HG03342 (cell line): ENCODE measurements around the gene FXR1.
"Not testable (repeated sequence)": the region's sequence is repeated elsewhere in the genome, so short reads cannot be mapped to it uniquely, and the experiment has no call there.

Source experiments
- ATAC-seq: cut with Tn5 transposase; IDR thresholded peaks from one replicate; pipeline ENCODE4 v1.9.1; 2021; ENCODE audit warnings: mild to moderate bottlenecking, moderate library complexity; ENCODE audit not compliant: unreplicated experiment

FXR1 gene

GRCh38 chr3:181003469-181003868 lies 91.0 kb downstream of the FXR1 start:
- not testable (repeated sequence) for ATAC-seq

DNA sequence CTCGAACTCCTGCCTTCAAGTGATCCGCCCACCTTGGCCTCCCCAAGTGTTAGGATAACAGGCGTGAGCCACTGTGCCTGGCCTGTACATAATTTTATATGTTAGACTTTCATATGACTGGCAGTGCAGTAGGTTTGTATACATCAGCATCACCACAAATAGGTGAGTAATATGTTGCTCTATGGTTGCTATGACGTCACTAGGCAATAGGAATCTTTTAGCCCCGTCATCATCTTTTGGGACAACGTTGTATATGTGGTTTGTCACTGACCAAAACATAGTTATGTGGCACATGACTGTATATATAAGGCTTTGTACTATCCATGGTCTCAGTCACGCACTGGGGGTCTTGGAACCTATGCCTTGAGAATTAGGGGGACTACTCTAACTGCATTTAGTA lies 94.1 kb downstream of the FXR1 start:
- no peak for ATAC-seq

- no peak for ATAC-seq
Measured at GRCh38 chr3:181007262-181007661, 94.8 kb downstream of the FXR1 start.

DNA sequence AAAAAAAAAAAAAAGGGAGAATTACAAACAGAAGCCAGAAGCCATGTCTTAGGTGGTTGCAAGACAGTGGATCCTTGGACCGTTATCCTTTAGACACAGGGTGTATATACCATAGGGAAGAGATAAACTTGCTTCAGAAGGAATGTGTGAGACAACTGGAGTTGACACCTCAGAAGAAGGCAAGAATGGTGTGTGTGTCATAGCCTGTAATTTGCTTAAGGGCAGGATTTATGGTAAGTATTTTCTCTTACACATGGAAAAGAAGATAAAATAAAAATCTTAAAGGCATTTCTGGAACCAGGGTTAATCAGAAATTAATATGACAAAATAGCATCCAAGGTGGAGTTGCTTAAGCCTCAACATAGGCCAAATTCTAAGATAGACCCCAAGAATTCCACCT lies 96.3 kb downstream of the FXR1 start:
- ATAC-seq = no peak

DNA sequence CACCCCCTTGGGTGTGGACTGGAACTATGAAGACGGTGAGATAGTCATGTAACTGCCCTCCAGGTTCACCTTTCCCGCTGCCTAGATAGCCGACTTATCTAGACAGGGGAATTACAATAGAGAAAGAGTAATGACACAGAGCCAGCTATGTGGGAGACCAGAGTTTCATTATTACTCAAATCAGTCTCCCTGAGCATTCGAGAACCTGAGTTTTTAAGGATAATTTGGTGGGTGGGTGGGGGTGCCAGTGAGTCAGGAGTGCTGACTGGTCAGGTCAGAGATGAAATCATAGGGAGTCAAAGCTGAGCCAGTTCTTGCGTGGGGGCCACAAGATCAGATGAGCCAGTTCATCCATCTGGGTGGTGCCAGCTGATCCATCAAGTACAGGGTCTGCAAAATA lies 96.8 kb downstream of the FXR1 start:
- no peak for ATAC-seq

DNA sequence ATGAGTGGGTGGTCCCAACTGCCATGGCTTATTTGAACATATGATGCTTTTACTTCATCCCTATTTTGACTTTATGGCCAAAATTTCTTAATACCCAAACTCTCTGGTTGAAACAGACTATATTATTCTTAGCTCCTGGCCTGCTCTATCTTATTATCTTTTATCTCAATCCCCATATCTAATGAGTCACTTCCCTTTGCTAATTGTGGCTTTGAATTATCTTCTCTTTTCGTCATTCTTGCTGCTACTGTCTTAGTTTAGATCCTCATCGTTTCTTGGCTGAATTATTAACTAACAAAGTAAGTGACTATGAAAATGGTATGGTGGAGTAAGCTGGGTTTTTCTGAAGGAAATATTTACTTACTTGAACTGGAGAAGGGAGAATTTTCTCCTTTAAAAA lies 105.2 kb downstream of the FXR1 start:
- no peak for ATAC-seq

DNA sequence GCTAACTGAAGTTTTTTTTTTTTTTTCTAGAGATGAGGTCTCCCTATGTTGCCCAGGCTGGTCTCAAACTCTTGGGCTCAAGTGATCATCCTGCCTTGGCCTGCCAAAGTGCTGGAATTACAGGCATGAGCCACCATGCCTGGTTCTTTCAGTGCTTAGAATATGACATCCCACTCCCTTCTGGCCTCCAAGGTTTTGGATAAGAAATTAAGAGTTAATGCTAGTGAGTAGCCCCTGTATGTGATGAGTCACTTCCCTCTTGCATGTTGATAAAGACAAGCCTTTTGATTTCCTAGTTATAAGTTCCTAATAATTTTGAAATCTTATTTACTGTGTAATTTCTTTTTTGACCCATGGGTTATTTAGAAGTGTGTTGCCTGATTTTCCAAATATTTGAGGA lies 112.7 kb downstream of the FXR1 start:
- no peak for ATAC-seq

DNA sequence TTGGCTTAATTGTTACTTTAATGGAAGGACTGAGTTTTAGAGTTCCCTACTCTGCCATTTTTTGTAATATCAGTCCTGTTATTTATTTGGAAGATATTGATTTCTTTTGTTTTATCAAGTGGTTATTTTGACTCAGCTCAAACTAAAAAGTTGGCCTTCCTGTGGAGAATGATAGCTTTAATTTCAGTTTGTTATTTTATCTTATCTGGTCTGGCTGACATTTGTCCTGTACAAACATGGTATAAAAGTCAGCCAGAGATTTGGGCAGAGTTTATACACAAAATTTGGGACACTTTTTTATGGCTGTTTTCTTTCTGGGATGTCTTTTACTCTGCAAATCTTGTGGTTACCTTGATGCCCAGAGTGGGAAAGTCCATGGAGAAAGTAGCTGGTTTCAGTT lies 118.5 kb downstream of the FXR1 start:
- ATAC-seq = no peak
